Spleen (tissue), 7 donors: ENCODE results near the gene SASH3.

ENCODE experiments used
- CTCF ChIP-seq, 11 experiments: fragments of 200-600 bp in 7 of 11; fragments of 450-650 bp in 4 of 11; sonication (generic) in 4 of 11; IDR thresholded peaks in 8 of 11; conservative IDR thresholded peaks in 3 of 11; 1 replicate in 7 of 11; 2 replicates in 4 of 11; pipeline versions ENCODE4 v1.4.0 to v1.8.0; 2016 to 2021; ENCODE audit warnings: antibody characterized with exemption in 11 of 11, inconsistent platforms in 4 of 11, mild to moderate bottlenecking in 1 of 11
- POLR2A ChIP-seq, 3 donors: fragments of 450-650 bp; IDR thresholded peaks; one replicate each; pipeline ENCODE4 v1.5.1; 2017; ENCODE audit warnings: antibody characterized with exemption in 3 of 3, mild to moderate bottlenecking in 1 of 3
- POLR2AphosphoS5 ChIP-seq, 3 donors: sonication (generic); formaldehyde crosslinking; IDR thresholded peaks; one replicate each; pipeline ENCODE4 v1.5.1; 2017; ENCODE audit warnings: antibody characterized with exemption in 3 of 3
- donor health status: DM: no; HTN: no; CAD: no; lungs with moderate emphysema.
- donor health status: DM: no; HTN: no; CAD: no.
- donor health status: DM: no; HTN: no; CAD: no.

- TF ChIP-seq CTCF (IDR thresholded peaks at IDR 0.05 in 8 of 11, conservative IDR thresholded peaks at IDR 0.05 in 3 of 11) (no peak), POLR2A (IDR thresholded peaks at IDR 0.05) (no peak), POLR2AphosphoS5 (IDR thresholded peaks at IDR 0.05) (no peak)
Observed at GRCh38 chrX:129825746-129826505, 46.2 kb downstream of the SASH3 start.
